WI38 (cell line): ENCODE data around the gene FXYD1.

ENCODE experiments used
- H3K4me3 ChIP-seq: 2 replicates; pipeline ENCODE4 v1.5.1; 2011; ENCODE audit warnings: low read depth, mild to moderate bottlenecking, control low read depth, low read length
- TF ChIP-seq, protein P1 (sequence below): IDR thresholded peaks from 2 replicates; pipeline ENCODE4 v1.5.1; 2012; ENCODE audit warnings: low read depth, mild to moderate bottlenecking, control low read depth, low read length

The FXYD1 gene

GRCh38 chr19:35117116-35117515 is 21.5 kb upstream of the FXYD1 start:
- TF ChIP-seq, protein P1, sequence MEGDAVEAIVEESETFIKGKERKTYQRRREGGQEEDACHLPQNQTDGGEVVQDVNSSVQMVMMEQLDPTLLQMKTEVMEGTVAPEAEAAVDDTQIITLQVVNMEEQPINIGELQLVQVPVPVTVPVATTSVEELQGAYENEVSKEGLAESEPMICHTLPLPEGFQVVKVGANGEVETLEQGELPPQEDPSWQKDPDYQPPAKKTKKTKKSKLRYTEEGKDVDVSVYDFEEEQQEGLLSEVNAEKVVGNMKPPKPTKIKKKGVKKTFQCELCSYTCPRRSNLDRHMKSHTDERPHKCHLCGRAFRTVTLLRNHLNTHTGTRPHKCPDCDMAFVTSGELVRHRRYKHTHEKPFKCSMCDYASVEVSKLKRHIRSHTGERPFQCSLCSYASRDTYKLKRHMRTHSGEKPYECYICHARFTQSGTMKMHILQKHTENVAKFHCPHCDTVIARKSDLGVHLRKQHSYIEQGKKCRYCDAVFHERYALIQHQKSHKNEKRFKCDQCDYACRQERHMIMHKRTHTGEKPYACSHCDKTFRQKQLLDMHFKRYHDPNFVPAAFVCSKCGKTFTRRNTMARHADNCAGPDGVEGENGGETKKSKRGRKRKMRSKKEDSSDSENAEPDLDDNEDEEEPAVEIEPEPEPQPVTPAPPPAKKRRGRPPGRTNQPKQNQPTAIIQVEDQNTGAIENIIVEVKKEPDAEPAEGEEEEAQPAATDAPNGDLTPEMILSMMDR, result no peak
- no peak overlapping the region for H3K4me3 ChIP-seq

- no peak overlapping the region for H3K4me3 ChIP-seq
- TF ChIP-seq, protein P1, result no peak
These were observed 20.8 kb upstream of the FXYD1 start for GRCh38 chr19:35117799-35118198.

DNA sequence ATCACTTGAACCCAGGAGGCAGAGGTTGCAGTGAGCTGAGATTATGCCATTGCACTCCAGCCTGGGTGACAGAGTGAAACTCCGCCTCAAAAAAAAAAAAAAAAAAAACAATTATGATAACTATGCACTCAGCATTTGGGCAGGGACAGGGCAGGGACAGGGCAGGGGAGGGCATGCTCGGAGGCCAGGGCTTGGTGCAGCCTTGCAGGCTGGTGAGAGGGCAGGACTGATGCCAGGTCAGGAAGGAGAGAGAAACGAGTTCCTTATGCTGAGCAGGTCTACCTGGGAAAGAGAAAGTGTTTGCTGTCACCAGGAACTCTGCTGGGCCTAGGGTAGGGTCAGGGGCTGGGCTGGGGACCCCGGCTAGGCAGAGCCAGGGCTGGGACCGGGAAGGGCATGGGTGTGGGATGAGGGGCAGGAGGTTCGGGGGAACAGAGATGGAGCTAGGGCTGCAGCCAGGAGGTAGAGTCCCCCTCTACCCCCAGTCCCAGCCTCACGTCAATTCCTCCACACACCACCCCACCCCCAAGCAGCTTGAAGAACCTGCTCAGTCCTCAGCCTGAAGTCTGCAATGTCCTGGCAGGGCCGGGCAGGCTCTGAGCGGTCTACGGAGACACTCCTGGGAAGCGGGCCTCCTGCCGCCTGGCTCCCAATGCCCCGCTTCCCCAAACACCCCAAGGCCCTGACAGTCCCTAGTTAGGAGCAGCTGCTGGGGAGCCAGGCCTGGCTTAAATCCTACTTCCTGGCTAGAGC is 20.2 kb upstream of the FXYD1 start:
- TF ChIP-seq, protein P1, result no peak
- no peak overlapping the region for H3K4me3 ChIP-seq

GRCh38 chr19:35119091-35119490 is 19.5 kb upstream of the FXYD1 start:
- TF ChIP-seq, protein P1, result no peak
- no peak overlapping the region for H3K4me3 ChIP-seq

DNA sequence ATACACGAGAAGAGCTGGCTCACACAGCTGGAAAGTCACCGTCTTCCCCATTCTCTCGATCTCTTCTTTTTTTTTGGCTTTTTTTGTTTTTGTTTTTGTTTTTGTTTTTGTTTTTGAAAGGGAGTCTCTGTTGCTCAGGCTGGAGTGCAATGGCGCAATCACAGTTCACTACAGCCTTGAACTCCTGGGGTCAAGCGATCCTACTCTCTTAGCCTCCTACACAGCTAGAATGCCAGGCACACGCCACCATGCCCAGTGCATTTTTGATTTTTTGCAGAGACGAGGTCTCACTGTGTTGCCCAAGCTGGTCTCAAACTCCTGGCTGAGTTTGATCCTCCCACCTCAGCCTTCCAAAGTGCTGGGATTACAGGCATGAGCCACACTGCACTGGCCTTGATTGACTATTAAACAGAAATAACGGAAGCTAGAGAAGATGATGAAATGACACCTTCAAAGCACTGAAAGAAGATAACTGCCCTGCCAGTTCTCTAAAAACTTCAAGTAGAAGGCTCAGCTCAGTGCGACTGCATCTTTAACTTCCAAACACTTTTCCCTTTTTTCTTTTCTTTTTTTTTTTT is 19.0 kb upstream of the FXYD1 start:
- TF ChIP-seq, protein P1, result no peak
- no peak overlapping the region for H3K4me3 ChIP-seq

GRCh38 chr19:35120492-35120891 is 18.1 kb upstream of the FXYD1 start:
- H3K4me3 ChIP-seq, result no peak overlapping the region
- TF ChIP-seq, protein P1, result no peak

DNA sequence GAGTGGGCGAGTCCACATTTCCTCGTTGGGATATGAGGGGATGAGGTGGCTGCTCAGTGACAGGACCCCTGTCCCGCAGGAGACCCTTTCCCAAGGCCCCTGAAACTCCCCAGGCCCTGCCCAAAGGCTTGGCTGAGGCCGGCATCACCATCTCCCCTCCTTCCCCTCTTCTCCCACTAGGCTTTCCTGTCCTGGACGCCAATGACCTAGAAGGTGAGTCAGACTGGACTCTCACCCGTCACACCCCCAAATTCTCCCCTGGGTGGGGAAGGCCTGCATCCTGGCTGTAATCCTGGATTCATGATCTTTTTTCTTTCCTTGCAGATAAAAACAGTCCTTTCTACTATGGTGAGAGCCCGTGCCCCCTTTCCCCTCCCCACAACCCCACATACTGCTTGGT is 17.7 kb upstream of the FXYD1 start:
- TF ChIP-seq, protein P1, result no peak

More for the DNA sequence above, 17.7 kb upstream of the FXYD1 start:
- no peak overlapping the region for H3K4me3 ChIP-seq
